GM19324 (cell line): Measurements from ENCODE around the gene KRTAP4-3.
"Not testable (repeated sequence)": the region's sequence is repeated elsewhere in the genome, so short reads cannot be mapped to it uniquely, and the experiment has no call there.

Experiments
- ATAC-seq: cut with Tn5 transposase; IDR thresholded peaks from one replicate; pipeline ENCODE4 v1.9.1; 2021; ENCODE audit warnings: mild to moderate bottlenecking, moderate library complexity; ENCODE audit not compliant: unreplicated experiment, low FRiP score

The KRTAP4-3 gene

GRCh38 chr17:41119696-41120690 lies 48.0 kb downstream of the KRTAP4-3 start:
- ATAC-seq = not testable (repeated sequence)

- no peak for ATAC-seq
Observed at GRCh38 chr17:41118721-41119120, 49.3 kb downstream of the KRTAP4-3 start.

- ATAC-seq = not testable (repeated sequence)
Observed at GRCh38 chr17:41117846-41118386, 50.1 kb downstream of the KRTAP4-3 start, which contains the start of gene KRTAP4-11. TSS of gene KRTAP4-11 (minus strand) at chr17:41118373. CDS start at chr17:41118315, 58 bp downstream.
